HG03139 (cell line): ENCODE results near the gene GDF11.

Source experiments
- ATAC-seq: cut with Tn5 transposase; IDR thresholded peaks from one replicate; pipeline ENCODE4 v1.9.1; 2021; ENCODE audit not compliant: unreplicated experiment

Gene GDF11

GRCh38 chr12:55780685-55781084 lies 37.8 kb downstream of the GDF11 start:
- no peak for ATAC-seq

- ATAC-seq, result no peak
Measured at GRCh38 chr12:55788546-55788945, 45.6 kb downstream of the GDF11 start.

DNA sequence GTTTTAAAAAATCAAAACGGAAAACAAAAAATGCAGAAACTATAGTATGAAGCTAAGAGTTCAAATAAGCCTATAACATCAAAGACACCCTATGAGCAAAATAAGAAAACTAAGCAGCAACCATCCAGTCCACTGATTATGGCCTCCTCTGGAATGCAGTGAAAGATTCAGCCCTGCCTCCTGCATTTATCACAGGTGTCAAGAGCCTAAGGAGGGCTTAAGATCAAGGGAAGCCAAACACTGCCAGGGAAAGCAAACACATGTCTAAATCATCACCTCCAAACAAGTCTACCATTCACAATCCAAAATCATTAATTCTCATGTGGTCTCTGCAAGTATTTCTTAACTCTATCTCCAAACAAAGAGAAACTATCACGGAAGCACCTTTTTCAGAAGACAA lies 46.2 kb downstream of the GDF11 start:
- ATAC-seq, result no peak

DNA sequence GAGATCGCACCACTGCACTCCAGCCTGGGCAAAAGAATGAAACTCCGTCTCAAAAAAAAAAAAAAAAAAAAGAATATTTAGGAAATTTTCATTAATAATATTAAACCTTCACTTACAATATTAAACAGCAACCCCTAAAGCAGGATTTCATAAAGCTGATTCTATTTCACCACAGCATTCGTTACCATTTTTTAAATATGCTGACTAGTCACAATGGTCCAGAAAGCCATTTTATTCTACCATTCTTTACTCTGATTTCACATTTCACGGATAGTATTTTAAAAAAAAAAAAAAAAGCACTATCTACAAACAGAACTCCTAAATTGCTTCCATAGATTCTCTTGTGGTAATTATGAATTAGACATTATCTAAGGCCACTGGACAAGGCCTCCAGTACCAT lies 47.0 kb downstream of the GDF11 start:
- no peak for ATAC-seq

GRCh38 chr12:55795950-55796349 lies 53.0 kb downstream of the GDF11 start:
- ATAC-seq, result no peak

DNA sequence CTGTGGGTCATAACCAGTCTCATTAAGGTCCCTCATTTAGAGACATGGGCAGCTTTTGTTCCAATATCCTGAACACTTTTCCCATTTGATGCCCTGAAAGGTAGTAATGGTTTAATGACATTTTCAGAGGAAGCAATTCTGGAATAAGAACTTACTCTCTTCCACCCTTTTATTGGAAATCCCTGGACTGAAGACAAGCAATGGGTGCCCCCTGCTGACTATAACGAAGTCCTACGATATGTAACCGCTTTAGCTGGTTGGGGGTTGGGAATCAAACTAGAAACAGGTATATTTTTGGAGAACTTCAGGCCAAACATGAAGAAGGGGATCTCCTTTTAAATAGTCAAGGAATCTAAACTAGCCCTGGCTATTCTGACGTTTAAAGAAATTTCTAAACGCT lies 54.1 kb downstream of the GDF11 start:
- ATAC-seq, result no peak

GRCh38 chr12:55797550-55797949 lies 54.6 kb downstream of the GDF11 start:
- ATAC-seq, result no peak
